Measurements from ENCODE around the gene MACROH2A2.
"Not testable (repeated sequence)": the region's sequence is repeated elsewhere in the genome, so short reads cannot be mapped to it uniquely, and the experiment has no call there.

Gene MACROH2A2

GRCh38 chr10:70066190-70066589 lies 13.5 kb downstream of the MACROH2A2 start:
- no peak for DNase-seq (ENCODE audit: low read depth in 1 of 2, low spot score in 1 of 2)

DNA sequence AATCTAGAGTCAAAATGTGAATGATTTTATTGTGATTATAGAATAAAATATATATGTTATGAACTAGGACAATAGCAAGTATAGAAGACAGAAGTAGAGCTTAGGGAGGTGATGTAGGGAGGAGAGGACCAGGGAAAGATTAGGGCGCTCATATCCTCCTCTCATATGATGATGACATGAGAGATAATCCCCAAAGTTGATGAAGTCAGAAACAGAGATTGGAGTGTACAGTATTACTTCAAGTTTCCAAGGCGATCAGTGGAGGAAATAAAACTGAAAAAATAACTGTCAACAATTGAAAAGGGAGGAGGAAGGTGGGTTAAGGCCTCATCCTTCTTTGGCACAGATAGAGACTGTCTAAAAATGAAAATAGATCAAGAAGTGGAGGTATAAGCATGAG lies 14.9 kb downstream of the MACROH2A2 start:
- DNase-seq (ENCODE audit: low read depth in 1 of 2, low spot score in 1 of 2) = no peak

GRCh38 chr10:70068925-70069324 lies 16.3 kb downstream of the MACROH2A2 start:
- no peak for DNase-seq (ENCODE audit: low read depth in 1 of 2, low spot score in 1 of 2)

GRCh38 chr10:70069346-70069745 lies 16.7 kb downstream of the MACROH2A2 start:
- no peak for DNase-seq (ENCODE audit: low read depth in 1 of 2, low spot score in 1 of 2)

DNA sequence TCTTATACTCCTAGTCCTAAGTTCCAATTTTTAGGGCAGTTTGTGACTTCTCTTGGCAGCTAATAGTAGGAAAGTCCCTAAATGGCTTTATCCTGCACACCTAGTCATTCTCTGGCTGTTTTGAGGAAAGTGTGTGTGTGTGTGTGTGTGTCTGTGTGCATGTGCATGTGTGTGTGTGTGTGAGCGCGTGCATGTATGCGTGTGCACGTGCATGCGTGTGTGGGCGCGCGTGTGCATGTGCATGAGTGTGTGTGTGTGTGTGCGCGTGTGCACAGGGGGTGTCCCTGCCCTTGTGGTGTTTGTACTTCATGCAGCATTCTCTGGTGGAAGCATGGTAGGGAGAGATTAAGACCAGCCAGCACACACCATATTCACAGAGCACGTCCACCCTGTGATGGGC lies 18.2 kb downstream of the MACROH2A2 start:
- no peak for DNase-seq (ENCODE audit: low read depth in 1 of 2, low spot score in 1 of 2)

GRCh38 chr10:70074165-70074564 lies 21.5 kb downstream of the MACROH2A2 start:
- no peak for DNase-seq (ENCODE audit: low read depth in 1 of 2, low spot score in 1 of 2)

DNA sequence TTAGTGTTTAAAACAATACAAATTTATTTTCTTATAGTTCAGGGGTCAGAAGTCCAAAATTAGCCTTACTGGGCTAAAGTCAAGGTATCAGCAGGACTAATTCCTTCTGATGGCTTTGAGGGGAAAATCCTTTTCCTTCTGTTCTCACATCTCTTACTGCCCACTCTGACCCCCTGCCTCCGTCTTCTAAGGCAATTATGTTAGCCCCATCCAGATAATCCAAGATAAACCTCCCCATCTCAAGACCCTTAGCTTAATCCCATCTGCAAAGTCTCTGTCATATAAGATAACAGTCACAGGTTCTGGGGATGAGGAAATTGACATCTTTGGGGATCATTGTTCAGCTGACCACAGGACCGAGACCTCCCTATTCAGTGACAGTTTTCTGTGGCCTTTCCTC lies 22.3 kb downstream of the MACROH2A2 start:
- no peak for DNase-seq (ENCODE audit: low read depth in 1 of 2, low spot score in 1 of 2)

- no peak for DNase-seq (ENCODE audit: low read depth in 1 of 2, low spot score in 1 of 2)
These were observed 25.7 kb downstream of the MACROH2A2 start for GRCh38 chr10:70078329-70078728.

GRCh38 chr10:70078937-70079336 lies 26.3 kb downstream of the MACROH2A2 start:
- no peak for DNase-seq (ENCODE audit: low read depth in 1 of 2, low spot score in 1 of 2)

- DNase-seq (ENCODE audit: low read depth in 1 of 2, low spot score in 1 of 2) = not testable (repeated sequence)
These were observed 28.1 kb downstream of the MACROH2A2 start for GRCh38 chr10:70080789-70081188.

- no peak for DNase-seq (ENCODE audit: low read depth in 1 of 2, low spot score in 1 of 2)
These were observed 31.5 kb downstream of the MACROH2A2 start for GRCh38 chr10:70084189-70084588.

- DNase-seq (ENCODE audit: low read depth in 1 of 2, low spot score in 1 of 2) = no peak
These were observed 33.4 kb downstream of the MACROH2A2 start for GRCh38 chr10:70085975-70086613.

DNA sequence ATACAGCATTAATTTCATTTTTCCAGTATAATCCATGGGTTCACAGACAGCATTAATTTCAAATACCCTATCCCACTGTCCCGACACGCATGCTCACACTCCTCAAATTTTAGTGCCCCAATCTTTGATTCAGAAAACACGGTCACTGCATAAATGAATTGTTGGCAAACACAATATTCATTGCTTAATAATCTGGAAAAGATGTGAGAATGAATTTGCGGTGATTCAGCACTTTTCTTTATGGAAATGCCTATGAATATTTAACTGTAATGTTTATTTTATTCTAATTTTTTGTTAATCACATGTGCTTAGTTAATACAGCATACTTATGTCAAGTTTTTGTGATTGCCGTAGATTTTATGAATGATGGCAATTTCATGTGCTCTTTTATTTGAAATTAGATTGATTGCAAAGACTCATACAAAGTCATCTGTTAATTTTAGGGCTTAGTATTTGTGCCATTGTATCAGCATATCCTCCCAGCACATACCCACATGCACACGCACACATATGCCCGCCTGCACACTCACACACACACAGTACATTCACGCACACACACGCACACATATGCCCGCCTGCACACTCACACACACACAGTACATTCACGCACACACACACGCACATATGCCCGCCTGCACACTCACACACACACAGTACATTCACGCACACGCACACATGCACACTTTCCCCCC lies 35.1 kb downstream of the MACROH2A2 start:
- DNase-seq (ENCODE audit: low read depth in 1 of 2, low spot score in 1 of 2) = no peak

DNA sequence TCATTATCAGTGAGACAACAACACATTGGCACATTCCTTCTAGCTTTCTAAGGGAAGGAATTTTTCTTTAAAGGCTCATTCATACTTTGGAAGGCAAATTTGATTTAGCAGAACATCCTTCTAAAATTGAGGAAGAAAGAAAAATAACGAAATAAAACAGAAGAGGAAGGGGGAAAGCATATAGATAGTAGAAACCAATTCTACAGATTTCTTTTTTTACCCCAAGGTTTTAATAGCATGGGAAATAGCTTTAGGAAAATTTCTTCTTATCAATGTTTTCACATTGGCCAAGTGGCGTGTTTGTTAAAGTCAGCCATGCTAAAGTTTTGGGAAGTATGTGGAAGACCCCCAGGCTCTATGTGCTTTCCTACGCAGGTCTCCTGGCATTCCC lies 35.7 kb downstream of the MACROH2A2 start:
- no peak for DNase-seq (ENCODE audit: low read depth in 1 of 2, low spot score in 1 of 2)

- no peak for DNase-seq (ENCODE audit: low read depth in 1 of 2, low spot score in 1 of 2)
These were observed 37.4 kb downstream of the MACROH2A2 start for GRCh38 chr10:70090013-70090412.

DNA sequence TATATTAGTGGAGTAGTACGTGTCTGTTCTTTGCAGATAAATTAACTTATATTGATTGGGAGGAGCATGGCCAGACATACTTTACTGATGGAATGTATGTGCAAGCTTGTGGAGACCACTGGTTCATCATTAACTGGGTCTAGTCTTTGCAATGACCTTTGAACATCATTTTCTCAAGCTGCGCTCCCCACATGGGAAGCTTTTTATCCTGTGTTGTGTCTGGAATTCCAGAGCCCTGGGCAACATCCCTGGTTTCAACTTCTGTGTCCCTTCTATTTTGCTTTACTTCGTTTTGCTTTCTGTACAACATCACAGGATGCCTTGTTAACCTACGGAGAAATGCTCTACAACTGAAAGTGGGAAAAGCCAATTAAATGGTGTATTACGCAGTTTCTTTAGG lies 38.3 kb downstream of the MACROH2A2 start:
- DNase-seq (ENCODE audit: low read depth in 1 of 2, low spot score in 1 of 2) = no peak

- DNase-seq (ENCODE audit: low read depth in 1 of 2, low spot score in 1 of 2) = no peak
These were observed 39.7 kb downstream of the MACROH2A2 start for GRCh38 chr10:70092389-70092718.

DNA sequence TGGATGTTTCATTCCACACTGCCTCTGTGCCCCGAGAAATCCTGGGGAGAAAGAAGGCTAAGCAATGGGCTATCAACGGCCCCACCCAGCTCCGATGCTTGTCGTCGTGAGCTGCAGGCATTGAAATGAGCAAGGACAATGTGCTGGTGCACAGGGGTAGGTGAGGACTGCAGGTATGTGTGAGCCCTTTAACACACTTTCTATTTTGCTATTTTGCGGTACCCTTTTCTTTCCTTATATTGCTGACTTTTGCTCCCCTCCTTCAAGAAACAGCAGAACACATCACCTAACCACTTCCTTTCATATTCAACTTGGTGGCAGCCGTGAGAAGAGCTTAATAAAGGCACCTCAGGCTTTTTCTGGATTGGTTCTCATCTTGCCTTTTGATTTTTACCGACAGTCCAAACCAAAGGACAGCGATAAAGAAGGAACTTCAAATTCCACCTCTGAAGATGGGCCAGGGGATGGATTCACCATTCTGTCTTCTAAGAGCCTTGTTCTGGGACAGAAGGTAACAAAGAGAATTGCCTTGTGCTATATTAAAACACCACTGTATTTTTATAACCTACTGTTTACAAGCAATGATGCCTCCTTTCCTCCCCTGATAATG lies 40.8 kb downstream of the MACROH2A2 start:
- DNase-seq (ENCODE audit: low read depth in 1 of 2, low spot score in 1 of 2) = no peak

DNA sequence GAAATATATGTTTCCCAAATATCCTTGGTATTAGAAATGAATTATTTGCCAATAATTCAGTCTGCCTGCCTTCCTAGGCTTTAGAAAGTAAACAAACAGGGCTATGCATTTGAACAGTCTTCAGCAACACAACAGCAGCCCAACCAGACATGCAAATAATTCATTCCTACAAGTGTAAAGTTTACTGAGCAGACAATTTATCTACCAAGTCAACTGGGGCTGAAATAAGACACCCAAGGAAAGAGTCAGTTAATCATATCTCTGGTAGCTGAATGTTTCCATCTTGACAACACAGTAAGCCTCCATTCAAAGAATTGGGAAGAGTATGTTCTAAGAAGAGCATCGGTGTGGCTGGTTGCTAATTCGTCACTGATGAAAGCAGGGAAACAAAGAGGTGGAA lies 41.6 kb downstream of the MACROH2A2 start:
- DNase-seq (ENCODE audit: low read depth in 1 of 2, low spot score in 1 of 2) = no peak

GRCh38 chr10:70096016-70096704 lies 43.5 kb downstream of the MACROH2A2 start:
- DNase-seq (ENCODE audit: low read depth in 1 of 2, low spot score in 1 of 2) = no peak

DNA sequence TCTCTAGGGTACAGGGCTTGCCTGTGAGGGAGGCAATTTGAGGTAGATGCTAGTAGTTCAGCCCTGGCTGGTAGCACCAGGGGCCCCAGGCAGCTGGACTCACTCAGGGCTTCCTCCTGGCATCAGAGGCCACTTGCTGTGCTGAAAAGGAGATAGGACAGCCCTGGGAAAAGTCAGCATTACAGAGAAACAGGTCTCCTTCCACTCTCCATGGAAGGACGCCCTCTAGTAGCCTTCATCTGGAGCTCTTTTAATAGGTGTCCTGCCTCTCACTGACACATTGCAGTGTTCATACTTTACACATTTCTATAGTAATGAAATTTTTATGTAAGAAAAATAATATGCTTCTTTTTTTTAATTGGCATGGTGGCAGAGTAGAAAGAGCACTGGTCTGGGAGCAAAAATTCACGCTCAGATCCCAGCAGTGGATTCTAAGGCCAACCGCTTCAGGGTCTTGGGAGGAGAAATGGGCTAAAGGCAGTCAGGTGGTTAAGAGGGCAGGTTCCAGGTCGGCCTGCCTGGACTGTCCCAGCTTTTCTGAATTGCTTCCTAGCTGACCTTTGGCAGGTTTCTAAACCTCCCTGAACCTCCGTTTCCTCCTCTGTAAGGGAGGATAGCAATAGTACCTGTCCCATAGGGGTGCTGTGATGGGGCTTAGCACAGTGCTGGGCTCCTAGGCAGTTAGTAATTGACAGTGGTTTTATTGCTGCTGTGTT lies 44.2 kb downstream of the MACROH2A2 start:
- no peak for DNase-seq (ENCODE audit: low read depth in 1 of 2, low spot score in 1 of 2)

- no peak for DNase-seq (ENCODE audit: low read depth in 1 of 2, low spot score in 1 of 2)
These were observed 44.8 kb downstream of the MACROH2A2 start for GRCh38 chr10:70097459-70097858.
